ENCODE measurements around the gene RABEP2.
"Not testable (repeated sequence)": the region's sequence is repeated elsewhere in the genome, so short reads cannot be mapped to it uniquely, and the experiment has no call there.

The RABEP2 gene

GRCh38 chr16:28904363-28904762, 20.7 kb downstream of the RABEP2 start:
- no peak for DNase-seq (ENCODE audit: low read depth in 2 of 3, low spot score in 2 of 3)

GRCh38 chr16:28903344-28904042, 21.5 kb downstream of the RABEP2 start:
- no peak for DNase-seq (ENCODE audit: low read depth in 2 of 3, low spot score in 2 of 3)

- DNase-seq (ENCODE audit: low read depth in 2 of 3, low spot score in 2 of 3): no peak
Measured at GRCh38 chr16:28902909-28903308, 22.1 kb downstream of the RABEP2 start.

- no peak for DNase-seq (ENCODE audit: low read depth in 2 of 3, low spot score in 2 of 3)
Measured at GRCh38 chr16:28901862-28902261, 23.2 kb downstream of the RABEP2 start.

- no peak for DNase-seq (ENCODE audit: low read depth in 2 of 3, low spot score in 2 of 3)
Measured at GRCh38 chr16:28900601-28901000, 24.4 kb downstream of the RABEP2 start.

- DNase-seq (ENCODE audit: low read depth in 2 of 3, low spot score in 2 of 3): no peak
Measured at GRCh38 chr16:28899882-28900590, 25.0 kb downstream of the RABEP2 start.

GRCh38 chr16:28898942-28899341, 26.1 kb downstream of the RABEP2 start:
- DNase-seq (ENCODE audit: low read depth in 2 of 3, low spot score in 2 of 3): no peak

- DNase-seq (ENCODE audit: low read depth in 2 of 3, low spot score in 2 of 3): no peak
Measured at GRCh38 chr16:28898266-28898665, 26.8 kb downstream of the RABEP2 start.

GRCh38 chr16:28897826-28898225, 27.2 kb downstream of the RABEP2 start:
- no peak for DNase-seq (ENCODE audit: low read depth in 2 of 3, low spot score in 2 of 3)

- DNase-seq (ENCODE audit: low read depth in 2 of 3, low spot score in 2 of 3): no peak
Measured at GRCh38 chr16:28895609-28896008, 29.4 kb downstream of the RABEP2 start.

GRCh38 chr16:28893291-28893690, 31.7 kb downstream of the RABEP2 start:
- DNase-seq (ENCODE audit: low read depth in 2 of 3, low spot score in 2 of 3): no peak

GRCh38 chr16:28891964-28892890, 32.8 kb downstream of the RABEP2 start:
- DNase-seq (ENCODE audit: low read depth in 2 of 3, low spot score in 2 of 3): no peak

- not testable (repeated sequence) for DNase-seq (ENCODE audit: low read depth in 2 of 3, low spot score in 2 of 3)
Measured at GRCh38 chr16:28890355-28890754, 34.7 kb downstream of the RABEP2 start.

GRCh38 chr16:28886945-28887344, 38.1 kb downstream of the RABEP2 start:
- no peak for DNase-seq (ENCODE audit: low read depth in 2 of 3, low spot score in 2 of 3)

- DNase-seq (ENCODE audit: low read depth in 2 of 3, low spot score in 2 of 3): no peak
Measured at GRCh38 chr16:28884045-28884444, 41.0 kb downstream of the RABEP2 start.

GRCh38 chr16:28883221-28883996, 41.6 kb downstream of the RABEP2 start:
- no peak for DNase-seq (ENCODE audit: low read depth in 2 of 3, low spot score in 2 of 3)

GRCh38 chr16:28882551-28883160, 42.4 kb downstream of the RABEP2 start:
- no peak for DNase-seq (ENCODE audit: low read depth in 2 of 3, low spot score in 2 of 3)

GRCh38 chr16:28881565-28881964, 43.5 kb downstream of the RABEP2 start:
- not testable (repeated sequence) for DNase-seq (ENCODE audit: low read depth in 2 of 3, low spot score in 2 of 3)

GRCh38 chr16:28880955-28881354, 44.1 kb downstream of the RABEP2 start:
- DNase-seq (ENCODE audit: low read depth in 2 of 3, low spot score in 2 of 3): no peak

- DNase-seq (ENCODE audit: low read depth in 2 of 3, low spot score in 2 of 3): no peak
Measured at GRCh38 chr16:28880589-28880915, 44.5 kb downstream of the RABEP2 start.
